Measurements from ENCODE around the gene SERPINB6. TPM values are rescaled to one million over a fixed set of nuclear protein-coding genes. Genes with fewer than 3 reads are reported as not detected.
A peak's percentile ranks its signal among the peaks of the same experiment; 100 is the strongest.

The SERPINB6 gene
- total and polyA plus RNA-seq, 9 of the 15 experiments (the other 6 are each of a cell fraction or from before 2014, with no cell fraction given): 86.6 to 211 (median 143) TPM

DNA sequence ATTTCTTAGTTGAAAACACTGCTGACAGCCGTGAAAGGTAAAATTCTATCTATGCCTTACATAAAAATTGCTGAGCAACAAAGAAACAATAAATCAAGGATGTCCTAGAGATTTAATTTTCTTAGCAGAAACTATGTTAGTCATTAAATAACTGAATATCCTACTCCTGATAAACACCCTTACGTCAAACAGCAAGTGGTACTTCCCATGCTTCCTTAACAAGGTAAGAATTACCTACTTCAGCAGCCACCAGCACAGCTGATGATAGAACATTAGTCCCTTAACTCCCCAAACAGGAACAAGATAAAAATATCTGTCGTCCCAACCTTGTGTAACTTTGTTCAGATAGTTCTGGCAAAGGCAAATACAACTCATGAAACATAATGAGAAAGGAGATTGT lies 8.7 kb downstream of the SERPINB6 start (continued):
- TF ChIP-seq, protein P1, sequence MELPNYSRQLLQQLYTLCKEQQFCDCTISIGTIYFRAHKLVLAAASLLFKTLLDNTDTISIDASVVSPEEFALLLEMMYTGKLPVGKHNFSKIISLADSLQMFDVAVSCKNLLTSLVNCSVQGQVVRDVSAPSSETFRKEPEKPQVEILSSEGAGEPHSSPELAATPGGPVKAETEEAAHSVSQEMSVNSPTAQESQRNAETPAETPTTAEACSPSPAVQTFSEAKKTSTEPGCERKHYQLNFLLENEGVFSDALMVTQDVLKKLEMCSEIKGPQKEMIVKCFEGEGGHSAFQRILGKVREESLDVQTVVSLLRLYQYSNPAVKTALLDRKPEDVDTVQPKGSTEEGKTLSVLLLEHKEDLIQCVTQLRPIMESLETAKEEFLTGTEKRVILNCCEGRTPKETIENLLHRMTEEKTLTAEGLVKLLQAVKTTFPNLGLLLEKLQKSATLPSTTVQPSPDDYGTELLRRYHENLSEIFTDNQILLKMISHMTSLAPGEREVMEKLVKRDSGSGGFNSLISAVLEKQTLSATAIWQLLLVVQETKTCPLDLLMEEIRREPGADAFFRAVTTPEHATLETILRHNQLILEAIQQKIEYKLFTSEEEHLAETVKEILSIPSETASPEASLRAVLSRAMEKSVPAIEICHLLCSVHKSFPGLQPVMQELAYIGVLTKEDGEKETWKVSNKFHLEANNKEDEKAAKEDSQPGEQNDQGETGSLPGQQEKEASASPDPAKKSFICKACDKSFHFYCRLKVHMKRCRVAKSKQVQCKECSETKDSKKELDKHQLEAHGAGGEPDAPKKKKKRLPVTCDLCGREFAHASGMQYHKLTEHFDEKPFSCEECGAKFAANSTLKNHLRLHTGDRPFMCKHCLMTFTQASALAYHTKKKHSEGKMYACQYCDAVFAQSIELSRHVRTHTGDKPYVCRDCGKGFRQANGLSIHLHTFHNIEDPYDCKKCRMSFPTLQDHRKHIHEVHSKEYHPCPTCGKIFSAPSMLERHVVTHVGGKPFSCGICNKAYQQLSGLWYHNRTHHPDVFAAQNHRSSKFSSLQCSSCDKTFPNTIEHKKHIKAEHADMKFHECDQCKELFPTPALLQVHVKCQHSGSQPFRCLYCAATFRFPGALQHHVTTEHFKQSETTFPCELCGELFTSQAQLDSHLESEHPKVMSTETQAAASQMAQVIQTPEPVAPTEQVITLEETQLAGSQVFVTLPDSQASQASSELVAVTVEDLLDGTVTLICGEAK (IDR thresholded peaks at IDR 0.05): no peak
- TF ChIP-seq, protein P1 (CRISPR knock-in tag; IDR thresholded peaks at IDR 0.05): no peak
- TF ChIP-seq LARP7 (IDR thresholded peaks at IDR 0.05) (no peak), NR2C2 (CRISPR knock-in tag; IDR thresholded peaks at IDR 0.05) (no peak), NR2C2 (tag; IDR thresholded peaks at IDR 0.05) (no peak), ELF4 (CRISPR knock-in tag; IDR thresholded peaks at IDR 0.05) (no peak), MTA1 (IDR thresholded peaks at IDR 0.05; ENCODE audit: borderline replicate concordance) (no peak), ZNF282 (CRISPR knock-in tag; IDR thresholded peaks at IDR 0.05) (no peak), CHD2 (IDR thresholded peaks at IDR 0.05; ENCODE audit: low read depth, low read length) (no peak), TCFL5 (CRISPR knock-in tag; conservative IDR thresholded peaks at IDR 0.05) (no peak), HNRNPUL1 (IDR thresholded peaks at IDR 0.05; ENCODE audit: low read length) (no peak), GTF3C2 (IDR thresholded peaks at IDR 0.05; ENCODE audit: borderline replicate concordance, extremely low read depth, insufficient read length) (no peak), TRIM24 (IDR thresholded peaks at IDR 0.05) (peak in 1 of 2 experiments; percentile 36; a peak in 2 of 4 replicates), ADNP (tag; IDR thresholded peaks at IDR 0.05) (no peak), MYNN (IDR thresholded peaks at IDR 0.05) (no peak), MYNN (CRISPR knock-in tag; IDR thresholded peaks at IDR 0.05) (no peak), TGIF2 (CRISPR knock-in tag; IDR thresholded peaks at IDR 0.05) (no peak), FOXM1 (IDR thresholded peaks at IDR 0.05; ENCODE audit: low read depth) (peak; percentile 61; the same call in 1 of the 2 replicates), FOXM1 (CRISPR knock-in tag; IDR thresholded peaks at IDR 0.05; ENCODE audit: low read depth) (no peak), SNIP1 (IDR thresholded peaks at IDR 0.05; ENCODE audit: low read depth) (no peak)

Data from K562 (cell line).